NOMO-1 (cell line): ENCODE data around the gene ALG6.

Experiments
- DNase-seq, 2 experiments: peaks; one replicate each; lab custom pipeline; 2025; ENCODE audit not compliant: unreplicated experiment in 2 of 2; lab: John Stamatoyannopoulos, UW

Gene ALG6

DNA sequence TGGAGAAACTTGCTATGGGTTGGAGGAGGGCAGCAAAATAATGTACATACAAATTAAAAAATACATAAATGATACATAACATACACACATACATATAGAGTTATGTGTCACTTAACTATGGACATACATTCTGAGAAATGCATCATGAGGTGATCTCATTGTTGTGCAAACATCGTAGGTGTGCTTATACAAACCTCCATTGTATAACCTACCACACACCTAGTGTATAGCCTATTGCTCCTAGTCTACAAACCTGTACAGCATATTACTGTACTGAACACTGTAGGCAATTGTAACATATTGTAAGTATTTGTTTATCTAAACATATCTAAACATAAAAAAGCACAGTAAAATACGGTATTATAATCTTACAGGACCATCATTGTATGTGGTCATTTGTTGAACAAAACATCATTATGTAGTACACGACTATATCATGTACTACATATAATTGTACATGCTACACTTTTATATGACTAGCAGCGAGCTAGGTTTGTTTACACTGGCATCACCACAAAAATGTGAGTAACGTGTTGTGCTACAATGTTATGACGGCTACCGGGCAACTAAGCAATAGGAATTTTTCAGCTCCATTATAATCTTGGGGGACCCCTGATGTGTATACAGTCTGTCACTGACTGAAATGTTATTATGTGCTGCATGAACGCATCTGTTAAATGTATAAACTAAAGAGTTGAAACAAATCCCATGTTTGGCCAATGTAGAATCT is 120.1 kb downstream of the ALG6 start:
- DNase-seq: no peak
